Chondrocyte (in vitro differentiated cells): Measurements from ENCODE around the gene IL18BP. TPM values are rescaled to one million over a fixed set of nuclear protein-coding genes. Genes with fewer than 3 reads are reported as not detected.

Experiments
- DNase-seq: peaks from one replicate; pipeline ENCODE4 v3.0.0; 2021; ENCODE audit warnings: mixed read lengths, low spot score
- H3K27ac Mint-ChIP-seq: one replicate; pipeline ENCODE4 v1.8.0; 2021; ENCODE audit warnings: mild to moderate bottlenecking, moderate library complexity, mixed read lengths; ENCODE audit not compliant: unreplicated experiment
- H3K27me3 Mint-ChIP-seq: 2 replicates; pipeline ENCODE4 v1.8.0; 2021; ENCODE audit warnings: low read depth, mixed read lengths
- H3K36me3 Mint-ChIP-seq: 2 replicates; pipeline ENCODE4 v1.8.0; 2021; ENCODE audit warnings: low read depth, mixed read lengths
- H3K4me1 Mint-ChIP-seq: 2 replicates; pipeline ENCODE4 v1.8.0; 2021; ENCODE audit warnings: low read depth, mild to moderate bottlenecking, mixed read lengths
- H3K4me3 Mint-ChIP-seq: one replicate; pipeline ENCODE4 v1.8.0; 2021; ENCODE audit warnings: mild to moderate bottlenecking, moderate library complexity, mixed read lengths; ENCODE audit not compliant: unreplicated experiment
- H3K9me3 Mint-ChIP-seq: 2 replicates; pipeline ENCODE4 v1.8.0; 2021; ENCODE audit warnings: low read depth, mixed read lengths
- CTCF ChIP-seq: fragments of 200-600 bp; sonication (generic); IDR thresholded peaks from 2 replicates; pipeline ENCODE4 v1.5.0; 2021; ENCODE audit warnings: antibody characterized with exemption, mild to moderate bottlenecking, moderate library complexity
- total RNA-seq: library from RNA; stranded (reverse); gene quantifications from 3 replicates; pipeline ENCODE4 v1.2.1, GENCODE V29; 2021

The IL18BP gene
- total RNA-seq, 1 donor from 2014 or later: 9.6 TPM

GRCh38 chr11:72002841-72003775 lies 4.4 kb downstream of the IL18BP start:
- H3K36me3 Mint-ChIP-seq: peaks cover 41% of the 10 kb centered on the region

GRCh38 chr11:72003776-72004171 lies 5.1 kb downstream of the IL18BP start:
- Mint-ChIP-seq H3K27ac (peak overlapping the region; percentile 3), H3K36me3 (peaks cover 41% of the 10 kb centered on the region)
- DNase-seq: no peak

More at GRCh38 chr11:72002841-72003775, 4.4 kb downstream of the IL18BP start:
- Mint-ChIP-seq H3K4me1 (peaks cover 29% of the 10 kb centered on the region), H3K4me3 (no peak overlapping the region), H3K27ac (peak overlapping the region; percentile 76), H3K9me3 (no peaks in the 10 kb centered on the region), H3K27me3 (no peaks in the 10 kb centered on the region)
- TF ChIP-seq CTCF: no peak
- DNase-seq: no peak

DNA sequence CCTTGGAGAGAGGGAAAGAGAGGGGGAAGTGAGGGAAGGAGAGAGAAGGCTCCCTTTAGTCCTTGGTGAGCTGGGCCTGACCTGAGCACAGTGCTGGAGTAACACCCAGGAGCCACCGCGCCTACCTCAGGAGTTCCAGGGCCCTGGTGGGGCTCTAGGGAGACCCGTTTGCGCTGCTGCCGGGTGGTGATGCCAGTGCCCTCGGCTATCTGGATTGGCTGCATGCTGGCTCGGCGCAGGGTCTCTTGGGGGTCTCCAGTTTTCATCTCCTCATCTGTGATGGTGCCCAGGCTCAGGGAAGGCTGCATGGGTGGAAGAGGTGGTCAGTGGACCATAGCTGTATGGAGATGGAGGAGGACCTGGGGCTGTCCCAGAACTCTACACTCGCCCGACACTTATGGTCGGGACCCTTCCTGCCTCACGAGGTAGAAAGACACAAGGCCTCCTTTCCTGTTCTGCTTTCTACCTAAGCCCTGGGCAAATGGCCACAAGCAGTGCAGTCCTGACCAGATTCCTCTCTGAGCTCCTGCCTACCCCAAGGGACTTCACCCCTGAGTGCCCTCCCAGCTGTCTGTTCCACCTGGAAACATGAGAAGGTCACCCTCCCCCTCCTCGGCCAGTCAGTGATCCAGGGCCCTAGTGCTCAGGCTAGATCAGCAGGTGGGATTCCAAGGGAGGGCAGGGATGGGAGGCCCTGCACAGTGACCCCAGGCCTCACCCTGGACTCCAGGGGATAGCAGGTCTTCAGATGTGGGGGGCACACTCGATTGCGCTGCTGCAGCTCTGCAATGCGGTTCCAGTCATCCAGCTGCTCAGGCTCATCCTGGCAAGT lies 6.0 kb downstream of the IL18BP start:
- Mint-ChIP-seq H3K4me1 (peaks cover 14% of the 10 kb centered on the region), H3K27ac (peak overlapping the region; percentile 45), H3K36me3 (peaks cover 40% of the 10 kb centered on the region), H3K4me3 (no peak overlapping the region), H3K27me3 (no peaks in the 10 kb centered on the region), H3K9me3 (no peaks in the 10 kb centered on the region)
- DNase-seq: no peak
- TF ChIP-seq CTCF: no peak

More at GRCh38 chr11:72003776-72004171, 5.1 kb downstream of the IL18BP start:
- TF ChIP-seq CTCF: no peak
- H3K27me3 Mint-ChIP-seq: no peaks in the 10 kb centered on the region
- no peaks in the 10 kb centered on the region for H3K9me3 Mint-ChIP-seq
- H3K4me3 Mint-ChIP-seq: no peak overlapping the region
- peaks cover 24% of the 10 kb centered on the region for H3K4me1 Mint-ChIP-seq

DNA sequence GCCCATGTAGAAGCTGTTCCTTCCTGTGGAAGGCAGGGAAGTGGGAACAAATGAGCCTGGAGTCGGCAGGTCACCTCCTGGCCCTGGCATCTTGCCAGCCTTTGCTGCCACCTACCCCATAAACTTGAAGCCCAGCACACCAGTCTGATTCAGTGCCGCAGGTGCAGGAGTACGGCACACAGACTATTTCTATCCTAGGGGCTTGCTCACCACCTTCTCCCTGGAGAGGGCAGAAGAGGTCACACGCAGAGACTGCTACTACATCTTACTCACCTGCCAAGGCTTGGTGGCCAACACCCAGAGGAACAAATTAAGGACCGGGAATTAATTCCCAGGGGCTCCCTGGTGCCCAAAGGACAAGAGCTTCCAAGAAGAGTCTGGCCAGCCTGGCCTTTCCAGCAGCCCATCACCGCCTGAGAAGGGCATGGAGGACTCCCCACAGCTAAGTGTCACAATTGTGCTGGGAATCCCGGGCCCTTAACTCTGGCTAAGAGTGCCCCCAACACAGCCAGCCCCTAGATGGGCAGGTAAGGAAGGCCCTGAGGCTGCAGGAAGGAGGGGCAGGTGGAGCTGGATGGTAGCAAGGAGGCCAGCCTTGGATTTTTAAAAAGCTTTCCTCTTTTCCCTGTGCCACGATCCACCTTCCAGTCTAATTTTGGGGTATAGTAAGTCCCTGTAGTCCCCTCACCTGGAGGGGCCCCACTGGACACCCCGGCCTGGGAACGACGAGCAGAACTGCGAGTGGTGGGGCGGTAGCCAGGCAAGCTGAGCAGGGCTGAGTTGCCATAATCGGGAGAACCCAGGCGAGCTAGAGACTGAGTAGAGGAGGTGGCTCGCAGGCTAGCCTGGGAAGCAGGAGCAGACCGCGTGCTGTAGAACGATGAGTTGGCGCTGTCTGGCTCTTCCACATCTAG lies 6.9 kb downstream of the IL18BP start:
- no peak for TF ChIP-seq CTCF
- no peaks in the 10 kb centered on the region for H3K27me3 Mint-ChIP-seq
- no peak overlapping the region for H3K4me3 Mint-ChIP-seq
- no peak for DNase-seq
- peaks cover 42% of the 10 kb centered on the region for H3K36me3 Mint-ChIP-seq
- H3K27ac Mint-ChIP-seq: peak overlapping the region; percentile 61
- no peaks in the 10 kb centered on the region for H3K9me3 Mint-ChIP-seq
- H3K4me1 Mint-ChIP-seq: peaks cover 13% of the 10 kb centered on the region
